ENCODE results near the gene CD163L1.

Gene CD163L1

GRCh38 chr12:7411343-7411742 lies 32.6 kb downstream of the CD163L1 start:
- no peak overlapping the region for H3K4me3 ChIP-seq (ENCODE audit: low read depth, low read length)

- H3K4me3 ChIP-seq (ENCODE audit: low read depth, low read length): no peak overlapping the region
Measured at GRCh38 chr12:7404275-7404674, 39.7 kb downstream of the CD163L1 start.

GRCh38 chr12:7403466-7403865 lies 40.5 kb downstream of the CD163L1 start:
- no peak overlapping the region for H3K4me3 ChIP-seq (ENCODE audit: low read depth, low read length)

- no peak overlapping the region for H3K4me3 ChIP-seq (ENCODE audit: low read depth, low read length)
Measured at GRCh38 chr12:7399089-7399488, 44.9 kb downstream of the CD163L1 start.

- H3K4me3 ChIP-seq (ENCODE audit: low read depth, low read length): no peak overlapping the region
Measured at GRCh38 chr12:7396418-7396817, 47.5 kb downstream of the CD163L1 start.

- H3K4me3 ChIP-seq (ENCODE audit: low read depth, low read length): no peak overlapping the region
Measured at GRCh38 chr12:7395950-7396349, 48.0 kb downstream of the CD163L1 start.

GRCh38 chr12:7387289-7387688 lies 56.7 kb downstream of the CD163L1 start:
- no peak overlapping the region for H3K4me3 ChIP-seq (ENCODE audit: low read depth, low read length)

GRCh38 chr12:7383157-7383556 lies 60.8 kb downstream of the CD163L1 start:
- no peak overlapping the region for H3K4me3 ChIP-seq (ENCODE audit: low read depth, low read length)

- H3K4me3 ChIP-seq (ENCODE audit: low read depth, low read length): no peak overlapping the region
Measured at GRCh38 chr12:7376196-7376595, 67.8 kb downstream of the CD163L1 start.

- no peak overlapping the region for H3K4me3 ChIP-seq (ENCODE audit: low read depth, low read length)
Measured at GRCh38 chr12:7375145-7375543, 68.8 kb downstream of the CD163L1 start.

- no peak overlapping the region for H3K4me3 ChIP-seq (ENCODE audit: low read depth, low read length)
Measured at GRCh38 chr12:7374423-7375144, 69.4 kb downstream of the CD163L1 start.

- H3K4me3 ChIP-seq (ENCODE audit: low read depth, low read length): no peak overlapping the region
Measured at GRCh38 chr12:7373226-7373625, 70.7 kb downstream of the CD163L1 start.

GRCh38 chr12:7369274-7369729 lies 74.7 kb downstream of the CD163L1 start:
- H3K4me3 ChIP-seq (ENCODE audit: low read depth, low read length): no peak overlapping the region

GRCh38 chr12:7362734-7363133 lies 81.2 kb downstream of the CD163L1 start:
- no peak overlapping the region for H3K4me3 ChIP-seq (ENCODE audit: low read depth, low read length)

GRCh38 chr12:7361265-7361664 lies 82.7 kb downstream of the CD163L1 start:
- H3K4me3 ChIP-seq (ENCODE audit: low read depth, low read length): no peak overlapping the region

- H3K4me3 ChIP-seq (ENCODE audit: low read depth, low read length): no peak overlapping the region
Measured at GRCh38 chr12:7354529-7354928, 89.4 kb downstream of the CD163L1 start.

GRCh38 chr12:7352661-7353060 lies 91.3 kb downstream of the CD163L1 start:
- H3K4me3 ChIP-seq (ENCODE audit: low read depth, low read length): no peak overlapping the region

- H3K4me3 ChIP-seq (ENCODE audit: low read depth, low read length): no peak overlapping the region
Measured at GRCh38 chr12:7351177-7351576, 92.8 kb downstream of the CD163L1 start.

GRCh38 chr12:7349418-7349817 lies 94.5 kb downstream of the CD163L1 start:
- no peak overlapping the region for H3K4me3 ChIP-seq (ENCODE audit: low read depth, low read length)

GRCh38 chr12:7346551-7347225 lies 97.3 kb downstream of the CD163L1 start:
- no peak overlapping the region for H3K4me3 ChIP-seq (ENCODE audit: low read depth, low read length)

- H3K4me3 ChIP-seq (ENCODE audit: low read depth, low read length): no peak overlapping the region
Measured at GRCh38 chr12:7344833-7345606, 98.9 kb downstream of the CD163L1 start.

- no peak overlapping the region for H3K4me3 ChIP-seq (ENCODE audit: low read depth, low read length)
Measured at GRCh38 chr12:7339675-7340074, 104.3 kb downstream of the CD163L1 start.

Data from iPS-11a (cell line).